ENCODE results near the gene LHX1.

- TF ChIP-seq POLR2AphosphoS5 (IDR thresholded peaks at IDR 0.05) (no peak), CTCF (IDR thresholded peaks at IDR 0.05) (no peak)
Observed at GRCh38 chr17:36937959-36938565, 787 bp downstream of the LHX1 start.
